HG03342 (cell line): ENCODE measurements around the gene TMCC1.
"Not testable (repeated sequence)": the region's sequence is repeated elsewhere in the genome, so short reads cannot be mapped to it uniquely, and the experiment has no call there.

ENCODE experiments used
- ATAC-seq: cut with Tn5 transposase; IDR thresholded peaks from one replicate; pipeline ENCODE4 v1.9.1; 2021; ENCODE audit warnings: mild to moderate bottlenecking, moderate library complexity; ENCODE audit not compliant: unreplicated experiment

TMCC1 gene

DNA sequence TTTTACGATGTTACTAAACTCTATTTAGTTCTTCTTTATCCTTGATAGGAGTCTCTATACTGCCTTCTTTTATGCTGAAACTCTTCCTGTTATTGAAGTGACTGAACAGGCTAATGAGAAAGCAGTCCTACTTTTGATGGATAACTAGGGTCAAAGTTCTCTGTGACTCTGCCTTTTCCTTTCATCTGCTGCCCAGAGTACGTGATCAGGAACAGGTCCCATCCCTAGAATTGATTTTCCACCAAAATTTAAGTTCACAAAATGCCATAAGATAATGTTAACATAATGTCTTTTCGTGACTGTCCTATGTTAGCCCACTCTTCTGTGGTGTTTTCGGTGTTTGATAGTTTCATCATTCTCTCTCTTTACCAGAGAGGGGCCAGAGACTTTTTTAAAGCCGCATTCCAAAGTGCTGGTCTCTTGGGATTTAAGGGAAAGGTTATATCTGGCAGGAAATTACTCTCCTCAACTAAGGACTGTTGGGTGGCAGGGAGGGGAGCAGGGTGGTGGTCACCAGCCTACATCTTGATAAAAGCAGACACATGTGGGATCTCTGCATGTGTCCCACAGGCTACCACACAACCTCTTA is 236.8 kb downstream of the TMCC1 start:
- ATAC-seq: no peak

DNA sequence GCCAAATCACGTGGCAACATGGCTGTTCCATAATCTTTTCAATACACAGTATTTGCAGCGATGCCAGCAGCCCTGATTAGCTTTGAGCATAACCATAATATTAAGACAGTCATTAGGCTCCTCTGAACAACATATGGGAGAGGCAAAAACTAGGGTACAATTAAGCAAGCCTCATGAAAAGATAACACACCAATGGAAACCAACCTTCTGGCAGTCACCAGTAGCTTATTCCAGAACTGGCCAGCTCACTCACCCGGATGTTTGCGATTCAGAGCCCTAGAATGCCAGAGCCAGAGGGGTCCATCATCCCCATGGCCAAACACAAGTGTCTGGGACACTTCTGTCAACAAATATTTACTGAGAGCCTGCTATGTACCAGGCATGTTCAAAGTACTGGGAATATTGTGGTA is 238.2 kb downstream of the TMCC1 start:
- no peak for ATAC-seq

DNA sequence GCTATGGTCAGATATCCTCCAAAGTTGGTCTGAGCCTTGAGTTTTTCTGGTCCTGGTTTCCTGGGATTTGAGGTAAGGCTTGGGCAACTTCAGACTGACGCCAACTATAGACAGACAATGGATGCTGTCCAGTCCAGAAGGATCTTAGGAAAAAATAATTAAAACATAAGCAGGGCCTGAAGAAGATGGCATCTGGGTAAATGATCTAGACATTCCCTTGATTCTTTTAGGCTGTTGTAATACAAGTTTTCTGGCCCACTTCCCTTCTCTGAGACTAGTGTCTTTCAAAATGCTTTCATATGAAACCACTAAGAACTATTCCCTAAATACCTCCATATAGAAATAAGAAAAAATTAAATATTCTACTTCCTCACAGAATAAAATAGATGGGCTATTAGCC is 239.4 kb downstream of the TMCC1 start:
- no peak for ATAC-seq

DNA sequence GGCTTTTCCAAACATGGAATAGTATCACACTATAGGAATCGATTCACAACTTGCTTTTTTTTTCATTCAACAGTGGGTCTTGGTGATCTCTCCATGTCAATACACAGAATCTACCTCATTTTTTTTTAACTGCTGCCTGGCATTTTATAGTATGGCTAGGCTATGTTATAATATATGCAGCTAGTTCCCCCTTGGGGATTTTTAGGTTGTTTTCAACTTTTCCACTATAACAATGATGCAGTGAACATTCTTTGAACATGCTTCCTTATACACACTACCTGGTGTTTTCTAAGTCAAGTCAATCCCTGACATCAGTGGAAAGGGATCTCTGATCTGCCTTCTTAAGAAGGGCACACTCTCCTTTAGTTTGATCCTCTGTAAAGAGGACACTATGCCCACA is 240.5 kb downstream of the TMCC1 start:
- ATAC-seq: no peak

DNA sequence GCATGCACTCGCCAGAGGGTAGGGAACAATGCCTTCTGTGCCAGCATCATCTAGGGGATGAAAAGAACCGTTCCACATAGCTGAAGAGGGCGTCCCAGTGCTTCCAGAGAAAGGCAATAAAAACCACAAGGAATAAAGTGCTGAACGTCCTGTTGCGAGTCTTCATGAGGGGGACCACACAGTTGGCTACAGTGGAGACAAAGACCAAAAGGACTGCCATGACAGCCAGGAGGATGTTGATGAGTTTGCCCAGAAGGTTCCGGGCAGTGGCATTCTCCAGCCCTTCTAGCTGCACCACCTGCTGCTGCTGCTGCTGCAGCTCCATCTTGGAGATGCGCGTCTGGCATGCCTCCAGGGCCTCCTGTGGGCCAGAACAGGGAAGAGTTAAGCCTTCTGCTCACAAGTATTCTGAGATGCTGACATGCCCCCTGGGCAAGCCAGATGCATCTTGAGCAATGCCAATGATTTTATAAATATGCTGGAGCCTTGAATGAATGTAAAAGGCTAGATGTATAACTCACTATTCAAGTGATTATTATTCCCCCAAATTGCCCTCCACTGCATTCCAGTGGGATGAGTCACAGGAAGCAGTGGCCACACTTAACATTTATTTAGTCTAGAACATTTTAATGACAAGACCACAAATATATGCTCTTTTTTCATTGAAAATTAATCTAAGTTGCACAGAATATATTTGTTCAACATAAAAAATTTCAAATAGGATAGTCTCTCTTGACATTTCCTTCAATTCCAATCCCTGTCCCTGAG is 241.9 kb downstream of the TMCC1 start:
- ATAC-seq: no peak

DNA sequence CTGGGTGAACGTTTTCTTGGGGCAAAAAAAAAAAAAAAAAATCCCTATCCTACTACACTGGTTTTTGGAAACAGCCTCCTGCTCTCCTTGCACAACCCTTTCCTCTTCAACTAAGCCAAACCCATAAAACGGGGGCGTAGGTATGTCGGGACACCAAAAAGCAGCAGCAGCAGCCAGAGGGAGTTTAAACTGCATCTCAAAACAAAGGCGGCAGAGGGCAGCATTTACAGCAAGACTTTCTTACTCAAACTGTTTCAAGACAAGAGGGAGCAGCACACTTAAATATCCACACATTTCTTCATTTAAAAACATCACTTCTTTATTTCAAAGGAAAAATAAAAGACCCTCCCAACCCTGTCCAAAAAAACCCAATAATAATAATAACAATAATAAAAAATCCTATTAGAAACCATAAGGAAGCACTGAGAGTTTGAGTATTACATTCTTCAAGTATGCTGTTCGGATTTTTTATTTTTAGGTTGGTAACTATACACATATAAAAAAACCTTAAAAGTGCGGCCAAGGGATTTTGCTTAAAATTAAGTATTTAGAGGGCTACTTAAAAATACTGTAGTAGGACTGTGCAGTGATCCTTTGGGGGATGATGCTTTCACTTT is 243.1 kb downstream of the TMCC1 start:
- no peak for ATAC-seq

DNA sequence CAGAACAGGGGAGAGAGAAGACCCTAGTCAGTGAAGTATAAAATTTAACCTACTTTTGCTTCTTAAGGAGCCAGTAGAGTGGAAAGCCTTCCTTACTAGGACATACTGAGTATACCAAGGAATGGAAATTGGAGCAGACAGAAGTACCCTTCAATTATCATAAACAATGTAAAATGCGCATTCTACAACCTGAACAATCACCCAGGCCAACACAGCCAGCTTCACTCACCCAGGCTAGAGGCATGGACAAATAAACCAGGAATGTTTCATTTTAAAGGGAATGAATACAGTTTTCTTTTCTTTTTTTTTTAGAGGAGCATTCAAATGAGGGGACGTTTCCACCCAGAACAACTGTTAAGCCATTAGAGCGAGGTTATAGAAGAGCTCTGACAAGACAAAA is 245.1 kb downstream of the TMCC1 start:
- no peak for ATAC-seq

DNA sequence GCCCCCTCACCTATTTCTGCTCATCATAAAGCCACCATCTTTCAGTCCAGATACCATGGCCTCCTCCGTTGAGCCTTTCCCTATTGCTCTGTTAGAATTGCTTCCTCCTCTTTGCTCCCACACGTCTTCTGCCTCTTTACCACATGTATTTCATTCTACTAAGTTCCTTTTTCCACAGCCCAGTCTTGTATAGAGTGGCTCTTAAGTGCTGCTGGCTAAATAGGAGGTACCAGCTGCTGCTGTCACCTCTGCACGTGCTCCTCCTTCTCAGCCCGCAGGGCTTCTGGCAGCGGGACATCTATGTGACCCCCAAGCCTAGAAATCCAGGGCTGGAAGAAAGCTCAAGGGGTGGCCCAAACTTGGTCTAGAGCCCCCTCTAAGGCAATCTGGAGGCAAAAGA is 248.2 kb downstream of the TMCC1 start:
- no peak for ATAC-seq

DNA sequence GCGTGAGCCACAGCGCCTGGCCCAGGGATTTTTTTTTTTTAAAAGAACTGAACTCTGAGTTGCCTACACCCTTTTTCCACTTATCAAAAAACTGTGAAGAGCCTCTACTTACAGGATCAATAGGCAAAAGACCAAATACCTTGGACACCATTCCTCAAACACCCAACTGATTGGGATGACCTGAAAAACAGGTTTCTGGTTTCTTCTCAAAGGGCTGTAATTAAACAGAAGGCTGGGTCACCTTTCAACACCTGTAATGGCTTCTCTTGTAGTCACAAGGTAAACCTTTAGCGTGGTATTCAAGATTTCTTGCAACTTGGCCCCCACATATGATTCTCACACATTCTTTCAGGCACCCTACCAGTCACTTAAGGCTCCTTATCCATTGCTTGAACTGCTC is 248.7 kb downstream of the TMCC1 start:
- ATAC-seq: no peak

DNA sequence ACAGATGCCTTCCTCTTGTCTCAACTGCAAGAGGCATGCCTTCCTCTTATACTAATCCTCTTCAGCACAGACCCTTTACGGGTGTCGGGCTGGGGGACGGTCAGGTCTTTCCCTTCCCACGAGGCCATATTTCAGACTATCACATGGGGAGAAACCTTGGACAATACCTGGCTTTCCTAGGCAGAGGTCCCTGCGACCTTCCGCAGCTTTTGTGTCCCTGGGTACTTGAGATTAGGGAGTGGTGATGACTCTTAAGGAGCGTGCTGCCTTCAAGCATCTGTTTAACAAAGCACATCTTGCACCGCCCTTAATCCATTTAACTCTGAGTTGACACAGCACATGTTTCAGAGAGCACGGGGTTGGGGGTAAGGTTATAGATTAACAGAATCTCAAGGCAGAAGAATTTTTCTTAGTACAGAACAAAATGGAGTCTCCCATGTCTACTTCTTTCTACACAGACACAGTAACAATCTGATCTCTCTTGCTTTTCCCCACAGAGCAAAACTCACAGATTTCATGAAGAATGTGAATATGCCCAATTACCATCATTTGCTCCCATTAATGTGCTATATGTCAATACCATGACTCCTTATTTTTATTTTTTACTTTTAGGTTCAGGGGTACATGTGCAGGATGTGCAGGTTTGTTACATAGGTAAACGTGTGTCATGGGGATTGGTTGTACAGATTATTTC is 251.8 kb downstream of the TMCC1 start:
- not testable (repeated sequence) for ATAC-seq

DNA sequence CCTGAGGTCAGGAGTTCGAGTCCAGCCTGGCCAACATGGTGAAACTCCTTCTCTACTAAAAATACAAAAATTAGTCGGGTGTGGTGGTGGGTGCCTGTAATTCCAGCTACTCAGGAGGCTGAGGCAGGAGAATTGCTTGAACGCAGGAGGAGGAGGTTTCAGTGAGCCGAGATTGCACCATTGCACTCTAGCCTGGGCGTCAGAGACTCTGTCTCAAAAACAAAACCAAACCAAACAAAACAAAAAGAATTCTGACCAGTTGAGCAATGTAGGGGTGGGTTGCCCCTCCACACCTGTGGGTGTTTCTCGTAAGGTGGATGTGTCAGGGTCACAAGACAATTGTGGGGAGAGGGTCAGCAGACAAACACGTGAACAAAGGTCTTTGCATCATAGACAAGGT is 252.5 kb downstream of the TMCC1 start:
- not testable (repeated sequence) for ATAC-seq

DNA sequence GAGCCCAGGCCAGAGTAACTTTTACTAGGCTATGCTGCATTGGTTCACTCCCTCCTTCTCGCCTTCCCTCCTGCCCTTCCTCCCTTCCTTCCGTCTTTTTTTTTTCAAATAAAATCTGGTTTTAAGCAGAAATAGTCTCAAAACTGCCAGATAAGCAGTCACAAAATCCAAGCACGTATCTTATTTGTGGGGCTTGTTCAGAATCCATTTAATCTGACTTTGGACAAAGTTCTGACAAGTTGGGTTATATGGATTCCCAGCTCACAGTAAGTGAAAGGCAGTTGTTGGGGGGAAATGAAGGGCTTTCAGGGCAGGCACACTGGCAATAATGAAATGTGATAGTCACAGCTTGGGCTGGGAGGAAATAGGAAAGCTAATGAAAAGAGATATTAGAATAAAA is 255.0 kb downstream of the TMCC1 start:
- ATAC-seq: no peak

DNA sequence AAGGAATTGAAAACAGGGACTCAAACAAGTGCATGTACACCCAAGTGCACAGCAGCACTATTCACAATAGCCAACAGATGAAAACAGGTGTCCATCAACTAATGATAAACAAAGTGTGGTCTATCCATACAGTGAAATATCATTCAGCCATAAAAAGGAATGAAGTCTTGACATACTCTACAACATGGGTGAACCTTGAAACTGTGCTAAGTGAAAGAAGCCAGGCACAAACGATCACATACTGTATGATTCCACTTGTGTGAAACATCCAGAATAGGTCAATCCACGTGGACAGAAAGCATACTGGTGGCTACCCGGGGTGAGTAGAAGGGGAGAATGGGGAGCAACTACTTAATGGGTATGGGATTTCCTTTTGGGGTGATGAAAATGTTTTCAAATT is 257.4 kb downstream of the TMCC1 start:
- ATAC-seq: no peak

DNA sequence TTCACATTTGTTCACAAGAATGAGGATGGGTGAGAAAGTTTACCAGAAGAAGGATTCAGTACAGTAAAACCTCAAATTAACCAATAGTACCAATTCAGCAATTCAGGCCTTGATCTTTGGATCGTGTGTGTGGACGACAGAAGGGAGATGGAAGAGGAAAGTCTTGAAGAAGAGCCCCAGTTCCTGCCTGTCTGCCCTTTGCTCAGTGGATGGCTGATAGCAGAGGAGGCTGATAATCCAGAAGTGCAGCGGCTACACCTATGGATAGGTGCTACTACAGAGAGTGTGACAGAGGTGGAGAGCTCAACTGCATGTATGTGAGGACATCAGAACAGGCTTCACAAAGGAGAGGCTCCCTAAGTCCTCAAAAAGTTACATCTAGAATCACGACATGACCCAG is 257.9 kb downstream of the TMCC1 start:
- ATAC-seq: no peak

DNA sequence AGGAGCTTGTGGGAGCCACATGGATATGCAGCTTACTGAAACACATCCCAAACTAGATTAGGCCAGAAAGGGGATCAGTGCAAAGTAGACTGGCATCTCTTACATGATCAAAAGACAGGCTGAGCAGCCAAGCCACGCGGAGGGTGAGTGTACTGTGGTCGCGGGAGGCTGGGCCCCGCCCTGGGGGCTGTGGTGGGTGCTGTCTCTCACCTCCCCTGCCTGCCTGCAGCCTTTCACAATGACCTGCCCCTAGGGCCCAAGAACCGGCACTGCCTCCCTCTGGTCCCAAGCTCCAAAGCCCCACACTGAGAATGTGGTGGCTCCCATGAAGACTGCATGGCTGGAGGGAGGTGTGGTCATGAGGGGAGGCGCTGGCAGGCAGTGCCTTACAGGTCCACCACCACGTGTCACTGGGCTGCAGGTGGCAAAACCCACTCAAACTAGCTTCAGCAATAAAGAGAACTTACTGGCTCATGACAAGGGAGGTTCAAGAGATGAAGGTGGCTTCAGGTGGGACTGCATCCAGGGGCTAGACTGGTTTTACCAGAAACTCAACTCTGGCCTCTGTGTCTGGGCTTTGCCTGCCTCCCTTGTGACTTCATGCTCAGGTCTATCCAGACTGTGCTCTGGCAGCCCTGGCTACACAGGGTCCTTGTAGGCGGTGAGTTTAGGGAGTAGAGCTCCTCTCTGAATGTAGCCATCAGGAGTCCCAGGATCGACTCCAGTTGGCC is 259.6 kb downstream of the TMCC1 start:
- ATAC-seq: no peak

DNA sequence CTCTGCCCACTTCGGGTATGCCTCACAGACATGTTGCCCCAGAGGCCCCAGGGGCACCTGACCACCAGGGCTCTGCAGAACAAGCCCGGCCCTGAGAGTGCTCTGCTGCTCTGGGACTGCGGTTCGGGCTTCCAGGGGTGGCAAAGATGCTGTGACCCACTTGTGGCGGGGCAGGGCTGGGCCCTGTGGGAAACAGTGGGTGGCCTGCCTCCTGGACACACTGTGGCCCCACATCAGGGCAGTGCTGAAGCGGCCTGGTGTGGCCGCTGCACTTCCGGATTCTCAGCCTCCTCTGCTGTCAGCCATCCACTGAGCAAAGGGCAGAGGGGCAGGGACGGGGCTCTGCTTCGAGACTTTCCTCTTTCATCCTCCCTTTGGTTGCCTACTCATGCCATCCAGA is 260.5 kb downstream of the TMCC1 start:
- no peak for ATAC-seq

DNA sequence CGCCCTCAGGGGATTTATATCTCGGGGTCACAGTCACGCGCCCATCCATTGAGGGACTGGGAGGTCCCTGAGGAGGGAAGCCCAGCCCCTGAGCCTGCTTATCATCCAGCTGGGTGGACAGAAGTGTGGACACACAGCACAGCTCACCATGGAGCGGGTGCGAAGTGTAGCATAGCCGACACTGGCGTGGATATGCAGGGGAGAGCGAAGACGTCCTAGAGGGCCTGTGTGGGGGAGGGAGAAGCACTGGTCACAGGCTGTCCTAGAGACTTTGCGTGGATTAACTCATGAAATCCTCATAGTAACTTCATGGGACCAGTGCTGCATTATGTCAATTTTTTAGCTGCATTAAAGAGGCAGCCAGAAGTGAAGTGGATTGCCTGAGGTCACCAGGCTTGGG is 261.0 kb downstream of the TMCC1 start:
- no peak for ATAC-seq

DNA sequence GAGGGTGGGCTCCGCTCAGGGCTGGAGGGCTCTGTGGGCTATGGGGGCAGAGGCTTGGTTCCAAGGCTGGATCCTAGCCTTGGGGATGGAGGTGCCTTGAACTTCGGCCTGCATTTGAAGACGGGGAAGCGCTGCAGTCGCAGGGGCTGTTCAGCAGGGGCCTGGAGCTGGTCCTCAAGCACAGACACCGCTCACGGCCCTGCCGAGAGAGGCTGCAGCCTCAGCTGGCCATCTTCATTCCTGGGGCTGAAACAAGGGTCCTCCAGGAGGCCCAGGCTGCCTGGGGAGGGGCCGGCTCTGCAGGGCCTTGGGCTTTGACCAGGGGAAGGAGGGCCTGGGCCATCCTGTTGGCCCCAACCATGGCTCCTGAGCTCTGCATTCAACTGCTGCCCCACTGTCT is 261.5 kb downstream of the TMCC1 start:
- no peak for ATAC-seq

DNA sequence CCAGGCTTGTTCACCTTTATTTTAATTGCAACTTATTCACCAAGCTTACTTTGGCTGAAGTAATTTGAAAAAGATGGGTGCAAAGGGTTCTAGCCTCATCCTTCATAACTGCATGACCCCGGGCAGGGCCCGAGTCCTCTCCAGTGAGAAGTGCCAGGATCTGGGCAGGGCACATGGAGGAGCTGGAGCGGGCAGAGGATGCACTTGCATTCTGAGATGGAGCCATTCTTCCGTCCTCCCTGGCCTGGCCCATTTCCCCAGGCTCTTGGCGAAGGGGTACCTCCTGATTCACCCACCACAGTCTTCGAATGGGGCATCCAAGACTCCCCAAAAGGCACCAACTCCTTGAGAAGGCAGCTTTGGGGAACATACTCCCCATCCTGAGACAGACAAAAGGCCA is 264.5 kb downstream of the TMCC1 start:
- no peak for ATAC-seq

DNA sequence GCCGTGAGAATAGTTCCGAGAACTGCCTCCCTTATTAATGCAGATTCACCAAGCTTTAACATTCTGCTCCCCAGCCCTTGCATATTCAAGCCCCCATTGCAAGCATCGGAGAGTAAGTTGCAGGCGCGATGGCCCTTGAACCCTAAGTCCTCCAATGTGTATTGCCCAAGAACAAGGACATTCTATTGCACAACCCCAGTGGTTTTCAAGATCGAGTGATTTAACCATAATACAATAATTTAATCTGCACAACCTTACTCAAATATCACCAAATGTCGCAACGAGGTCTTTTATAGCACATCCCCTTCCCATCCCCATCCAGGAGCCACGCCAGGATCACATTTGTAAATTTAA is 265.4 kb downstream of the TMCC1 start:
- ATAC-seq: no peak
